AG09309 (cell line): ENCODE data around the gene LCE4A.

Source experiments
- DNase-seq: peaks from one replicate; pipeline ENCODE4 v3.0.0-alpha.2; 2010; ENCODE audit warnings: low read depth
- H3K4me3 ChIP-seq: 2 replicates; pipeline ENCODE4 v1.5.1; 2011; ENCODE audit warnings: mild to moderate bottlenecking, low read depth, low read length, moderate library complexity; ENCODE audit not compliant: control insufficient read depth
- TF ChIP-seq, protein P1 (sequence below): IDR thresholded peaks from 2 replicates; pipeline ENCODE4 v1.5.1; 2011; ENCODE audit warnings: mild to moderate bottlenecking, low read depth, low read length, inconsistent platforms; ENCODE audit not compliant: insufficient read depth, control insufficient read depth; ENCODE audit errors: missing control alignments

LCE4A gene

DNA sequence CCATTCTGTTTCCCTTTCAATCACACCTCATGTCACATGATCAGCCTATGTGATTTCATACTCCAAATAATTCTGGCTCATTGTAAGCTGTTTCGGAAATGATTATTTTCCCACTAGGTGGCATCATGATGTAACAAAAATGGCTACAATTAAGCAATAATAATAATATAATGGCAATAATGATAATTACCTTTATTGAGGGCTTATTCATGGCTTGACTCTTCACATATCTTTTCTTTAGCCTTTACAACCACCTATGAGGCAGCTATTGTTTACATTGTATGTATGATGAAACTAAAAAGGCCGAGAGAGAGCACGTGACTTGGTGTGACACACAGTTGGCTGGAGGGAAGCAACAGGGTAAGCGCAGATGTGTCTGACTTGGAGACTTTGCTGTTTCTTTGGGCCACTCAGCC lies 37.3 kb downstream of the LCE4A start:
- no peak overlapping the region for H3K4me3 ChIP-seq
- DNase-seq: no peak
- TF ChIP-seq, protein P1, sequence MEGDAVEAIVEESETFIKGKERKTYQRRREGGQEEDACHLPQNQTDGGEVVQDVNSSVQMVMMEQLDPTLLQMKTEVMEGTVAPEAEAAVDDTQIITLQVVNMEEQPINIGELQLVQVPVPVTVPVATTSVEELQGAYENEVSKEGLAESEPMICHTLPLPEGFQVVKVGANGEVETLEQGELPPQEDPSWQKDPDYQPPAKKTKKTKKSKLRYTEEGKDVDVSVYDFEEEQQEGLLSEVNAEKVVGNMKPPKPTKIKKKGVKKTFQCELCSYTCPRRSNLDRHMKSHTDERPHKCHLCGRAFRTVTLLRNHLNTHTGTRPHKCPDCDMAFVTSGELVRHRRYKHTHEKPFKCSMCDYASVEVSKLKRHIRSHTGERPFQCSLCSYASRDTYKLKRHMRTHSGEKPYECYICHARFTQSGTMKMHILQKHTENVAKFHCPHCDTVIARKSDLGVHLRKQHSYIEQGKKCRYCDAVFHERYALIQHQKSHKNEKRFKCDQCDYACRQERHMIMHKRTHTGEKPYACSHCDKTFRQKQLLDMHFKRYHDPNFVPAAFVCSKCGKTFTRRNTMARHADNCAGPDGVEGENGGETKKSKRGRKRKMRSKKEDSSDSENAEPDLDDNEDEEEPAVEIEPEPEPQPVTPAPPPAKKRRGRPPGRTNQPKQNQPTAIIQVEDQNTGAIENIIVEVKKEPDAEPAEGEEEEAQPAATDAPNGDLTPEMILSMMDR: no peak

DNA sequence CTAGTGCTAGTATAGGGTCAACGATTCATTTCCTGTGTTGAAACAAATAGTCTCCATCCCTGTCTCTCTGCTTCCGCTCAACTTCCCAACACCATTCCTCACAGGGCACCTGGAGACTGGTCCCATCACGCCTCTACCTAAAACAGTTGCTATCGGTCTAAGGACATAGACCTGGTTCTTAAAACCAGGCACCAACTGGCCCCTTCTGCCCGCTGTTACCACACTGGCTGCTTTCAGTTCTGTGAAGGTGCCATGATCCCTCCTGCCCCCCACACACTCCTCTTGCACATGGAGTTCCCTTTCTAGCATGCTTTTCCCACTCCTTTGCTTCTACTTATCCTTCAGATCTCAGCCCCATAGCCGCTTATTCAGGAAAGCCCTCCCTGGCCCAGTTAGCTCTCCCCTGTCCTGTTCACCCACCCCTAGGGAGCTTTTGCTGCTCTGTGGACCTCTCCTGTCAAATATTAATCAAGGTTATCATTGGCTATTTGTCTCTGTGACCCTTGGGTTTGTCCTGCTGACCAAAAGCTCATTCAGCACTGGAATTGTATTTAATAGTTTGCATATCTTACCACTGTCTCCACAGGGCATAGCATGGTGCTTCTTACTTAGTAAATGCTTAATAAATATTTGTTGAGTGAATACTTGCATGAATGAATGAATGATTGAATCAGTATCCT lies 37.9 kb downstream of the LCE4A start:
- no peak overlapping the region for H3K4me3 ChIP-seq
- TF ChIP-seq, protein P1: no peak
- DNase-seq: no peak

DNA sequence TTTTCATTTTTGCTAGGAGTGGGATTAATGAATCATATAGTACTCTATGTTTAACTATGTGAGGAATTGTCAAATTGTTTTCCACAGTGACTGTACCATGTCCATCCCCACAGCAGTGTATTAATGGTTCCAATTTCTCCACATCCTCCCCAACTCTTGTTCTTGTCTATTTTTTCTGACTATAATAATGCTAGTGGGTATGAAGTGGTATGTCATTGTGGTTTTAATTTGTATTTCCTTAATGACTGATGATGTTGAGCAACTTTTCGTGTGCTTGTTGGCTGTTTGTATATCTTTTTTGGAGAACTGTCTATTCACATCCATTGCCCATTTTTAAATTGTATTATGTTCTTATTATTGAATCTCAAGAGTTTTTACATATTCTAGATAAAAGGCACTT lies 39.9 kb downstream of the LCE4A start:
- no peak overlapping the region for H3K4me3 ChIP-seq
- TF ChIP-seq, protein P1: no peak
- no peak for DNase-seq

DNA sequence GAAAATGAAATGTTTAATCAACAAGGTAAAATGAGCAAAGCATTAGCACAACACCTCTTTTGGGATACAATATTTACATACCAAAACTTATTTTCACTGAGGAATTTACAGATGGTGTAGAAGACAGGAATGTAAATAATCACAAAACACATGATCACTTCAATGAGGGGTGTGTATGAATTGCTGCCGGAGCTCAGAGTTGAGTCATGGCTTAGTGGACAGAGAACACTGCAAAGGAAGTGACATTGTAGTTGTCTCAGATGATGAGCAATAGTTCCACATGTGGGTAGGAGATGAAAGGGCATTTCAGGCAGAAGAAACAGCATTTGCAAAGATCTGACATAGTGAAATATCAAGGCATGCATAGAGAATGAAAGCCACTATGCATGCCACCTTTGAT lies 44.3 kb downstream of the LCE4A start:
- no peak overlapping the region for H3K4me3 ChIP-seq
- DNase-seq: no peak
- TF ChIP-seq, protein P1: no peak

DNA sequence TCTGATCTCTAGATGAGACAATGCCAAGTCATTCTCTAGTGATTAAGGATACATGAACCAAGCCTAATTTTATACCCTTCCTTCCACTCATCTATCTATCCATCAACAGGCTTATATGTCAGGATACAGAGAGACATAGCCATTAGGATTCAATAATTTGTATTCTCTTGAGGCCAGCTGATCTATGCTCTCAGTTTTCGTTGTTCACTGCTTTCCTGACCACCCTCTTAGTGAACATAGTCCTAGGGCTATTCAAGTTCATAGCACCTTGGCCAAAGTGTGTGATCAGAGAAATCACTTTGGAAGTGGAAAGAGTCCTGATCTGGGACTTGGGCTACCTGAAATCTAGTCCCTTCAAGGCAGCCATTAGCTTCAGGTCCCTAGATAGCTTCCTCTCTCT lies 45.6 kb downstream of the LCE4A start:
- no peak for DNase-seq
- H3K4me3 ChIP-seq: no peak overlapping the region
- TF ChIP-seq, protein P1: no peak

DNA sequence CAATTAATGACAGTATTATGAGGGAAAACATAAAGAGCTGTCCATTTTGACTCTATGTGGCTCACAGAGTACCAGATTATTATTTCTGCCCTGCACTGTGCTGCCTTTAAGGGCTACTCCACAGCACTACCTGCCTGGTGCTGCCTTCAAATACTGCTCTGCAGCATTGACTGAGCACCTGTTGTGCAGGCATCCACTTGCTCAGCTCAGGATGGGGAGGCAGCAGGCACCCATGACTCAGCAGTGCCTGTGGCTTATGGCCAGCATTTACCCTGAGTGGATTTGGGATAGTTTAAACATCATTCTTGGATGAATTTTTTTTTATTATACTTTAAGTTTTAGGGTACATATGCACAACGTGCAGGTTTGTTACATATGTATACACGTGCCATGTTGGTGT lies 48.9 kb downstream of the LCE4A start:
- H3K4me3 ChIP-seq: no peak overlapping the region
- no peak for DNase-seq
- TF ChIP-seq, protein P1: no peak
